ENCODE measurements around the gene KNSTRN.

KNSTRN gene

GRCh38 chr15:40441565-40442531 lies 59.3 kb downstream of the KNSTRN start:
- H3K4me1 ChIP-seq (ENCODE audit: control insufficient read depth, insufficient read depth, low read length), result peaks cover 49% of the 10 kb centered on the region
- peaks cover 5% of the 10 kb centered on the region for H3K27me3 ChIP-seq (ENCODE audit: control insufficient read depth, insufficient read depth, low read length)
- peak overlapping the region; percentile 47 for H3K9ac ChIP-seq (ENCODE audit: low read depth, low read length)
- H3K36me3 ChIP-seq (ENCODE audit: control insufficient read depth, insufficient read depth, low read length), result no peaks in the 10 kb centered on the region
- peak overlapping the region; percentile 54 for H3K4me3 ChIP-seq (ENCODE audit: low read depth, low read length)
- H3K9me3 ChIP-seq (ENCODE audit: control insufficient read depth, insufficient read depth, low read length), result no peaks in the 10 kb centered on the region

DNA sequence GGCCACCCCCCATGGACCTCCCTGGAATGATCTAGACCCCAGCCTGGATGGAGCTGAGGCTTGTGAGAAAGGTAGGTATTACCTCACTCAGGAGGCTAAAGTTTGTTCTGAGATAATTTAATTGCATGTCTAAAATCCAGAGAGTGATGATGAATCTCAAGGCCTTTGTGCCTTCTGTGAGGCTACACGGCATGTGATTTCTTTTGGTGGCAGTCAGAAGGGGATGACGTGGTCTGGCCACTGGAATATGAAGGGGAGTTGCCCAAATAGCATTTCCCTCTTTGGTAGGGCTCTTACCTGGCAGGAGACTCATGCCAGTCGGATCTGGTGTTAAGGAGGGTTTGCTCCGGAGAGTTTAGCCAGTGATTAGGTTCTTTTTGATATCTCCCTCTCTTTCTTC lies 60.7 kb downstream of the KNSTRN start:
- H3K9me3 ChIP-seq (ENCODE audit: control insufficient read depth, insufficient read depth, low read length), result no peaks in the 10 kb centered on the region
- H3K27me3 ChIP-seq (ENCODE audit: control insufficient read depth, insufficient read depth, low read length), result peaks cover 2% of the 10 kb centered on the region
- H3K36me3 ChIP-seq (ENCODE audit: control insufficient read depth, insufficient read depth, low read length), result no peaks in the 10 kb centered on the region
- H3K4me3 ChIP-seq (ENCODE audit: low read depth, low read length), result peak overlapping the region; percentile 54
- H3K4me1 ChIP-seq (ENCODE audit: control insufficient read depth, insufficient read depth, low read length), result peaks cover 44% of the 10 kb centered on the region
- H3K9ac ChIP-seq (ENCODE audit: low read depth, low read length), result peak overlapping the region; percentile 14

- Histone ChIP-seq H3K4me1 (ENCODE audit: control insufficient read depth, insufficient read depth, low read length) (peaks cover 41% of the 10 kb centered on the region), H3K9ac (ENCODE audit: low read depth, low read length) (peak overlapping the region; percentile 14), H3K27me3 (ENCODE audit: control insufficient read depth, insufficient read depth, low read length) (no peaks in the 10 kb centered on the region), H3K4me3 (ENCODE audit: low read depth, low read length) (no peak overlapping the region), H3K36me3 (ENCODE audit: control insufficient read depth, insufficient read depth, low read length) (no peaks in the 10 kb centered on the region), H3K9me3 (ENCODE audit: control insufficient read depth, insufficient read depth, low read length) (no peaks in the 10 kb centered on the region)
These were observed 61.3 kb downstream of the KNSTRN start for GRCh38 chr15:40443846-40444245.
